Left lobe of liver (tissue), 2 donors: ENCODE results near the gene PEMT. TPM values are rescaled to one million over a fixed set of nuclear protein-coding genes. Genes with fewer than 3 reads are reported as not detected.

Experiments
- ATAC-seq: fragments of 200-7000 bp; cut with Tn5 transposase; one replicate; pipeline ENCODE4 v1.9.1; 2020; ENCODE audit warnings: mild to moderate bottlenecking, moderate library complexity
- DNase-seq: peaks from one replicate; pipeline ENCODE4 v3.0.0-alpha.2; 2020; ENCODE audit warnings: low spot score
- total RNA-seq: library from RNA; stranded (reverse); gene quantifications from one replicate; pipeline ENCODE4 v1.2.1, GENCODE V29; 2021
- donor health status: DM: no; HTN: no; CAD: no; lungs with moderate emphysema.
- donor health status: DM: no; HTN: yes; CAD: no.

The PEMT gene
- total RNA-seq, 1 donor from 2014 or later = 180 TPM

GRCh38 chr17:17605083-17605728 is 13.7 kb upstream of the PEMT start:
- peak; percentile 65 for DNase-seq

GRCh38 chr17:17603895-17604225 is 12.4 kb upstream of the PEMT start:
- ATAC-seq (no peak), DNase-seq (no peak)

More at GRCh38 chr17:17605083-17605728, 13.7 kb upstream of the PEMT start:
- ATAC-seq = peak; percentile 83

GRCh38 chr17:17603178-17603894 is 11.8 kb upstream of the PEMT start:
- DNase-seq = no peak
- ATAC-seq = no peak

- ATAC-seq = no peak
Observed at GRCh38 chr17:17599965-17600364, 8.5 kb upstream of the PEMT start.

GRCh38 chr17:17598003-17598402 is 6.5 kb upstream of the PEMT start:
- ATAC-seq (no peak), DNase-seq (no peak)

More at GRCh38 chr17:17599965-17600364, 8.5 kb upstream of the PEMT start:
- DNase-seq = no peak

GRCh38 chr17:17595755-17596154 is 4.2 kb upstream of the PEMT start:
- ATAC-seq = no peak

GRCh38 chr17:17593222-17593620 is 1.7 kb upstream of the PEMT start:
- DNase-seq (no peak), ATAC-seq (no peak)

More at GRCh38 chr17:17595755-17596154, 4.2 kb upstream of the PEMT start:
- DNase-seq = no peak

GRCh38 chr17:17590883-17591354 is 589 bp downstream of the PEMT start:
- ATAC-seq (no peak), DNase-seq (no peak)

GRCh38 chr17:17590141-17590751 is 1.3 kb downstream of the PEMT start:
- DNase-seq (no peak), ATAC-seq (no peak)

- DNase-seq (no peak), ATAC-seq (no peak)
Observed at GRCh38 chr17:17587614-17588337, 3.7 kb downstream of the PEMT start.

GRCh38 chr17:17582372-17582771 is 9.1 kb downstream of the PEMT start:
- peak; percentile 86 for DNase-seq
- peak; percentile 67 for ATAC-seq

- ATAC-seq (peak; percentile 61), DNase-seq (peak; percentile 88)
Observed at GRCh38 chr17:17581509-17581908, 10.0 kb downstream of the PEMT start.

GRCh38 chr17:17580662-17581470 is 10.6 kb downstream of the PEMT start:
- peak; percentile 77 for ATAC-seq
- peak; percentile 97 for DNase-seq

- peak; percentile 33 for ATAC-seq
- no peak for DNase-seq
Observed at GRCh38 chr17:17579691-17580090, 11.8 kb downstream of the PEMT start.

GRCh38 chr17:17577373-17577772 is 14.1 kb downstream of the PEMT start:
- no peak for ATAC-seq
- DNase-seq = no peak

GRCh38 chr17:17576772-17577234 is 14.7 kb downstream of the PEMT start:
- ATAC-seq (no peak), DNase-seq (no peak)

- DNase-seq = no peak
- no peak for ATAC-seq
Observed at GRCh38 chr17:17575360-17576251, 15.9 kb downstream of the PEMT start.

GRCh38 chr17:17573912-17574311 is 17.6 kb downstream of the PEMT start:
- DNase-seq (no peak), ATAC-seq (no peak)
